ENCODE data around the gene ADGRG7. TPM values are rescaled to one million over a fixed set of nuclear protein-coding genes. Genes with fewer than 3 reads are reported as not detected.

Gene ADGRG7
- total and polyA plus RNA-seq, 2 of the 13 experiments (the other 11 are each of a cell fraction or from before 2014, with no cell fraction given), result not detected

GRCh38 chr3:100602506-100603444 lies 6.6 kb upstream of the ADGRG7 start (continued):
- no peak for TF ChIP-seq MXD3 (CRISPR knock-in tag; IDR thresholded peaks at IDR 0.05)
- TF ChIP-seq FOXA1 (IDR thresholded peaks at IDR 0.05), result no peak
- TF ChIP-seq FOXA1 (CRISPR knock-in tag; IDR thresholded peaks at IDR 0.05), result peak; percentile 93
- peak in 1 of 2 experiments; percentile 53; a peak in 1 of 4 replicates for TF ChIP-seq EP300 (IDR thresholded peaks at IDR 0.05; ENCODE audit: low read depth in 2 of 2, low read length in 2 of 2)
- no peak for TF ChIP-seq EP300 (CRISPR knock-in tag; IDR thresholded peaks at IDR 0.05; ENCODE audit: borderline replicate concordance)

GRCh38 chr3:100603469-100603868 lies 5.9 kb upstream of the ADGRG7 start:
- Histone ChIP-seq H3K4me1 (ENCODE audit: insufficient read depth, low read length) (peaks cover 39% of the 10 kb centered on the region), H3K9ac (ENCODE audit: insufficient read depth, low read depth, low read length) (no peak overlapping the region), H3K27ac (ENCODE audit: extremely low read length, insufficient read depth, low read length) (no peak overlapping the region), H3K9me3 (ENCODE audit: low read length) (no peaks in the 10 kb centered on the region), H2AFZ (ENCODE audit: low read length) (peak overlapping the region; percentile 3), H4K20me1 (ENCODE audit: insufficient read depth, low read length) (no peaks in the 10 kb centered on the region), H3K4me3 (replicated peaks in 1 of 3; ENCODE audit: insufficient read depth in 1 of 3, low read depth in 2 of 3, low read length in 3 of 3) (peak overlapping the region in 1 of 3 experiments; percentile 17; a peak in 1 of 6 replicates), H3K79me2 (ENCODE audit: insufficient read depth, low read length) (no peaks in the 10 kb centered on the region), H3K27me3 (ENCODE audit: control insufficient read depth in 1 of 2, insufficient read depth in 2 of 2, low read length in 2 of 2) (no peaks in the 10 kb centered on the region), H3K36me3 (replicated peaks in 1 of 2; ENCODE audit: control insufficient read depth in 1 of 2, insufficient read depth in 2 of 2, low read length in 2 of 2) (no peaks in the 10 kb centered on the region), H3K4me2 (ENCODE audit: low read depth, low read length) (peak overlapping the region; percentile 73)
- no TSS peak for BruUV-seq (replicated peaks)
- intact Hi-C loops (cut with micrococcal nuclease; ENCODE audit: unreplicated experiment) (loop anchor here (1.0 kb wide), 1 partner anchor 32 kb away; no protein-coding TSS in a partner anchor), in situ Hi-C loops (cut with HindIII; ENCODE audit: extremely low pct_ligation_motif_present, low pct_unique_long_range_greater_than_20kb) (loop anchor here (25.0 kb wide), 1 partner anchor 109 kb away; the partner anchor contains the start of gene TFG)
- peak; percentile 71 for FAIRE-seq
- ATAC-seq, result peak; percentile 86
- ChIA-PET CTCF (ENCODE audit: low intra/inter-chr PET ratio, low total read pairs) (no interaction called here), POLR2A (interaction anchor here (2.0 kb wide), 1 partner anchor 11 kb away, joined by 6 read pairs; no protein-coding TSS in a partner anchor)
- 26% methylated on average over 5 of the region's 5 CpGs for WGBS (ENCODE audit: low lambda C conversion rate)
- DNase-seq (ENCODE audit: low spot score), result peak; percentile 38
- TF ChIP-seq AKNA (CRISPR knock-in tag; IDR thresholded peaks at IDR 0.05; ENCODE audit: borderline replicate concordance), result no peak
- no peak for TF ChIP-seq SMARCC2 (IDR thresholded peaks at IDR 0.05)
- TF ChIP-seq SMC3 (IDR thresholded peaks at IDR 0.05; ENCODE audit: low read length), result peak; percentile 52; the same call in 1 of the 2 replicates
- TF ChIP-seq E2F2 (CRISPR knock-in tag; IDR thresholded peaks at IDR 0.05; ENCODE audit: borderline replicate concordance), result no peak
- peak; percentile 57; the same call in 1 of the 2 replicates for TF ChIP-seq STAG1 (CRISPR knock-in tag; IDR thresholded peaks at IDR 0.05)
- TF ChIP-seq ZNF557 (CRISPR knock-in tag; IDR thresholded peaks at IDR 0.05), result 0 out of 2 replicates have a peak, but pooled peaks have one; percentile 25
- TF ChIP-seq CTCF (CRISPR knock-in tag; IDR thresholded peaks at IDR 0.05), result peak; percentile 62
